Measurements from ENCODE around the gene AIFM2.

- TF ChIP-seq, protein P1, sequence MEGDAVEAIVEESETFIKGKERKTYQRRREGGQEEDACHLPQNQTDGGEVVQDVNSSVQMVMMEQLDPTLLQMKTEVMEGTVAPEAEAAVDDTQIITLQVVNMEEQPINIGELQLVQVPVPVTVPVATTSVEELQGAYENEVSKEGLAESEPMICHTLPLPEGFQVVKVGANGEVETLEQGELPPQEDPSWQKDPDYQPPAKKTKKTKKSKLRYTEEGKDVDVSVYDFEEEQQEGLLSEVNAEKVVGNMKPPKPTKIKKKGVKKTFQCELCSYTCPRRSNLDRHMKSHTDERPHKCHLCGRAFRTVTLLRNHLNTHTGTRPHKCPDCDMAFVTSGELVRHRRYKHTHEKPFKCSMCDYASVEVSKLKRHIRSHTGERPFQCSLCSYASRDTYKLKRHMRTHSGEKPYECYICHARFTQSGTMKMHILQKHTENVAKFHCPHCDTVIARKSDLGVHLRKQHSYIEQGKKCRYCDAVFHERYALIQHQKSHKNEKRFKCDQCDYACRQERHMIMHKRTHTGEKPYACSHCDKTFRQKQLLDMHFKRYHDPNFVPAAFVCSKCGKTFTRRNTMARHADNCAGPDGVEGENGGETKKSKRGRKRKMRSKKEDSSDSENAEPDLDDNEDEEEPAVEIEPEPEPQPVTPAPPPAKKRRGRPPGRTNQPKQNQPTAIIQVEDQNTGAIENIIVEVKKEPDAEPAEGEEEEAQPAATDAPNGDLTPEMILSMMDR (IDR thresholded peaks at IDR 0.05), result no peak
- TF ChIP-seq POLR2A (IDR thresholded peaks at IDR 0.05; ENCODE audit: low read depth) (no peak), POLR2AphosphoS5 (IDR thresholded peaks at IDR 0.05) (no peak)
These were observed 46.5 kb downstream of the AIFM2 start for GRCh38 chr10:70085975-70086613.
